ENCODE data around the gene TRMT13. TPM values are rescaled to one million over a fixed set of nuclear protein-coding genes. Genes with fewer than 3 reads are reported as not detected.

TRMT13 gene
- total and polyA plus RNA-seq, 2 of the 13 experiments (the other 11 are each of a cell fraction or from before 2014, with no cell fraction given): 10.0 to 12.4 TPM

DNA sequence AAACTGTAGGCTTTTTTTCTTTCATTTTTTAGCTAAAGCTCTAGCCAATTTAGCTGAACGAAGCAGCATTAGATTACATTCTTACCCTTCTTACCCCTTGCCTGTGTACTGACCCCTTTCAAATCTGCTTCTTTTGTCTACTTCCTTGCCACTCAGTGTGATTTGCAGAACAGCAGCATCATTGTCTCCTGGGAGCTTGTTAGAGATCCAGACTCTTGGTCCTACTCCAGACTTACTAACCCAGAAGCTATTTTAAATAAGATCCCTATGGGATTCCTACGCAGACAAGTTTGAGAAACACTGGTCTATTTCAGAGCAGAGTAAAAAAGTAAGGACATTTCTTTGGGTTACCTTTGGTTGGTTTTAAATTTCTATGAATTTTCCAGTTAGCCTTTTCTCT, 31.3 kb downstream of the TRMT13 start:
- WGBS (ENCODE audit: low lambda C conversion rate): 20% methylated on average over 2 of the region's 2 CpGs
- intact Hi-C loops (cut with micrococcal nuclease; ENCODE audit: unreplicated experiment) (no loop called here), in situ Hi-C loops (cut with HindIII; ENCODE audit: extremely low pct_ligation_motif_present, low pct_unique_long_range_greater_than_20kb) (no loop called here)
- no peak for FAIRE-seq
- ChIA-PET POLR2A (no interaction called here), CTCF (ENCODE audit: low intra/inter-chr PET ratio, low total read pairs) (no interaction called here)
- no peak for TF ChIP-seq KDM3A (CRISPR knock-in tag; IDR thresholded peaks at IDR 0.05; ENCODE audit: low read depth)
- TF ChIP-seq ZNF652 (CRISPR knock-in tag; IDR thresholded peaks at IDR 0.05; ENCODE audit: borderline replicate concordance, low read depth): no peak
- TF ChIP-seq ATF1 (CRISPR knock-in tag; IDR thresholded peaks at IDR 0.05): no peak
- TF ChIP-seq NONO (IDR thresholded peaks at IDR 0.05): no peak
- no peak for TF ChIP-seq NONO (CRISPR knock-in tag; conservative IDR thresholded peaks at IDR 0.05)
- TF ChIP-seq ZNF12 (CRISPR knock-in tag; IDR thresholded peaks at IDR 0.05): no peak
- TF ChIP-seq TMF1 (CRISPR knock-in tag; IDR thresholded peaks at IDR 0.05; ENCODE audit: low read depth): no peak
- no peak for TF ChIP-seq LCORL (IDR thresholded peaks at IDR 0.05)
- TF ChIP-seq LCORL (CRISPR knock-in tag; IDR thresholded peaks at IDR 0.05): no peak
- TF ChIP-seq, protein P1, sequence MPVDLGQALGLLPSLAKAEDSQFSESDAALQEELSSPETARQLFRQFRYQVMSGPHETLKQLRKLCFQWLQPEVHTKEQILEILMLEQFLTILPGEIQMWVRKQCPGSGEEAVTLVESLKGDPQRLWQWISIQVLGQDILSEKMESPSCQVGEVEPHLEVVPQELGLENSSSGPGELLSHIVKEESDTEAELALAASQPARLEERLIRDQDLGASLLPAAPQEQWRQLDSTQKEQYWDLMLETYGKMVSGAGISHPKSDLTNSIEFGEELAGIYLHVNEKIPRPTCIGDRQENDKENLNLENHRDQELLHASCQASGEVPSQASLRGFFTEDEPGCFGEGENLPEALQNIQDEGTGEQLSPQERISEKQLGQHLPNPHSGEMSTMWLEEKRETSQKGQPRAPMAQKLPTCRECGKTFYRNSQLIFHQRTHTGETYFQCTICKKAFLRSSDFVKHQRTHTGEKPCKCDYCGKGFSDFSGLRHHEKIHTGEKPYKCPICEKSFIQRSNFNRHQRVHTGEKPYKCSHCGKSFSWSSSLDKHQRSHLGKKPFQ (CRISPR knock-in tag; IDR thresholded peaks at IDR 0.05; ENCODE audit: insufficient replicate concordance): no peak
- TF ChIP-seq CC2D1A (CRISPR knock-in tag; IDR thresholded peaks at IDR 0.05): no peak
- TF ChIP-seq ZBTB21 (CRISPR knock-in tag; IDR thresholded peaks at IDR 0.05): no peak
- no peak for TF ChIP-seq ZNF672 (CRISPR knock-in tag; IDR thresholded peaks at IDR 0.05)
- H3K36me3 ChIP-seq (replicated peaks in 1 of 2; ENCODE audit: control insufficient read depth in 1 of 2, insufficient read depth in 2 of 2, low read length in 2 of 2): no peaks in the 10 kb centered on the region
- no TSS peak for BruUV-seq (replicated peaks)
- no peaks in the 10 kb centered on the region for H3K4me1 ChIP-seq (ENCODE audit: insufficient read depth, low read length)
- H3K4me2 ChIP-seq (ENCODE audit: low read depth, low read length): no peak overlapping the region
- no peak overlapping the region for H3K9ac ChIP-seq (ENCODE audit: insufficient read depth, low read depth, low read length)
- no peaks in the 10 kb centered on the region for H3K27me3 ChIP-seq (ENCODE audit: control insufficient read depth in 1 of 2, insufficient read depth in 2 of 2, low read length in 2 of 2)
- no peak for DNase-seq (ENCODE audit: low spot score)
- no peaks in the 10 kb centered on the region for H3K9me3 ChIP-seq (ENCODE audit: low read length)
- ATAC-seq: no peak
- H3K79me2 ChIP-seq (ENCODE audit: insufficient read depth, low read length): no peaks in the 10 kb centered on the region
- H3K4me3 ChIP-seq (replicated peaks in 1 of 3; ENCODE audit: insufficient read depth in 1 of 3, low read depth in 2 of 3, low read length in 3 of 3): no peak overlapping the region
- no peak overlapping the region for H3K27ac ChIP-seq (ENCODE audit: extremely low read length, insufficient read depth, low read length)
- H4K20me1 ChIP-seq (ENCODE audit: insufficient read depth, low read length): no peaks in the 10 kb centered on the region
- H2AFZ ChIP-seq (ENCODE audit: low read length): no peak overlapping the region

Measured in HepG2 (cell line).